ENCODE data around the gene CYB5B.
"Not testable (repeated sequence)": the region's sequence is repeated elsewhere in the genome, so short reads cannot be mapped to it uniquely, and the experiment has no call there.

DNA sequence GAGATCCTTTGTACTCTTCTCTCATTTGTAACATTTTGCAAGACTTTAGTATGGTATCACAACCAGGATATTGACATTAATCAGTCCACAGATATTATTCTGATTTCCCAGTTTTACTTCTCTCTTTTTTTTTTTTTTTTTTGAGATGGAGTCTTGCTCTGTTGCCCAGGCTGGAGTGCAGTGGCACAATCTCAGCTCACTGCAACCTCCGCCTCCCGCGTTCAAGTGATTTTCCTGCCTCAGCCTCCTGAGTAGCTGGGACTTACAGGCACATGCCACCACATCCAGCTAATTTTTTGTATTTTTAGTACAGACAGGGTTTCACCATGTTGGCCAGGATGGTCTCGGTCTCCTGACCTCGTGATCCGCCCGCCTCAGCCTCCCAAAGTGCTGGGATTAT is 16.6 kb downstream of the CYB5B start:
- TF ChIP-seq, protein P1, sequence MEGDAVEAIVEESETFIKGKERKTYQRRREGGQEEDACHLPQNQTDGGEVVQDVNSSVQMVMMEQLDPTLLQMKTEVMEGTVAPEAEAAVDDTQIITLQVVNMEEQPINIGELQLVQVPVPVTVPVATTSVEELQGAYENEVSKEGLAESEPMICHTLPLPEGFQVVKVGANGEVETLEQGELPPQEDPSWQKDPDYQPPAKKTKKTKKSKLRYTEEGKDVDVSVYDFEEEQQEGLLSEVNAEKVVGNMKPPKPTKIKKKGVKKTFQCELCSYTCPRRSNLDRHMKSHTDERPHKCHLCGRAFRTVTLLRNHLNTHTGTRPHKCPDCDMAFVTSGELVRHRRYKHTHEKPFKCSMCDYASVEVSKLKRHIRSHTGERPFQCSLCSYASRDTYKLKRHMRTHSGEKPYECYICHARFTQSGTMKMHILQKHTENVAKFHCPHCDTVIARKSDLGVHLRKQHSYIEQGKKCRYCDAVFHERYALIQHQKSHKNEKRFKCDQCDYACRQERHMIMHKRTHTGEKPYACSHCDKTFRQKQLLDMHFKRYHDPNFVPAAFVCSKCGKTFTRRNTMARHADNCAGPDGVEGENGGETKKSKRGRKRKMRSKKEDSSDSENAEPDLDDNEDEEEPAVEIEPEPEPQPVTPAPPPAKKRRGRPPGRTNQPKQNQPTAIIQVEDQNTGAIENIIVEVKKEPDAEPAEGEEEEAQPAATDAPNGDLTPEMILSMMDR (IDR thresholded peaks at IDR 0.05; ENCODE audit: poor library complexity) = not testable (repeated sequence)
- TF ChIP-seq EZH2 (IDR thresholded peaks at IDR 0.05; ENCODE audit: borderline replicate concordance) = not testable (repeated sequence)
